HAP-1 (cell line): ENCODE results near the gene AMH.

Source experiments
- DNase-seq, 2 experiments: peaks; one replicate each; pipeline ENCODE4 v3.0.0-alpha.2; 2016 to 2020; ENCODE audit warnings: low spot score in 2 of 2
- H3K27me3 ChIP-seq: fragments of 250-450 bp; sonication (Bioruptor Pico); 2 replicates; pipeline ENCODE4 v1.5.1; 2020; ENCODE audit warnings: low read depth, mild to moderate bottlenecking, moderate library complexity
- H3K36me3 ChIP-seq: fragments of 250-450 bp; sonication (Bioruptor Pico); replicated peaks from 2 replicates; pipeline ENCODE4 v1.5.1; 2020; ENCODE audit warnings: mild to moderate bottlenecking
- H3K4me1 ChIP-seq: fragments of 250-450 bp; sonication (Bioruptor Pico); 2 replicates; pipeline ENCODE4 v1.5.1; 2020; ENCODE audit warnings: mild to moderate bottlenecking
- H3K4me3 ChIP-seq: fragments of 250-450 bp; sonication (Bioruptor Pico); 2 replicates; pipeline ENCODE4 v1.5.1; 2020; ENCODE audit warnings: mild to moderate bottlenecking, moderate library complexity
- H3K9me3 ChIP-seq: fragments of 250-450 bp; sonication (Bioruptor Pico); 2 replicates; pipeline ENCODE4 v1.5.1; 2020; ENCODE audit warnings: mild to moderate bottlenecking, moderate library complexity
- in situ Hi-C: fragments of 300-500 bp; cut with MboI; formaldehyde crosslinking; loops from 3 replicates; pipeline ENCODE4 v1.14.3; 2020; ENCODE audit warnings: low sequenced_read_pairs, inconsistent platforms, mixed read lengths

The AMH gene

GRCh38 chr19:2253106-2254063 is 4.3 kb downstream of the AMH start:
- Histone ChIP-seq H3K27me3 (no peaks in the 10 kb centered on the region), H3K4me3 (no peak overlapping the region), H3K4me1 (no peaks in the 10 kb centered on the region), H3K9me3 (no peaks in the 10 kb centered on the region), H3K36me3 (peaks cover 6% of the 10 kb centered on the region)
- in situ Hi-C loops = no loop called here
- no peak for DNase-seq

GRCh38 chr19:2254064-2254872 is 5.1 kb downstream of the AMH start:
- DNase-seq = no peak
- Histone ChIP-seq H3K36me3 (no peaks in the 10 kb centered on the region), H3K4me1 (no peaks in the 10 kb centered on the region), H3K27me3 (no peaks in the 10 kb centered on the region), H3K9me3 (no peaks in the 10 kb centered on the region), H3K4me3 (no peak overlapping the region)
- in situ Hi-C loops = no loop called here

GRCh38 chr19:2255112-2255845 is 6.2 kb downstream of the AMH start:
- H3K9me3 ChIP-seq = no peaks in the 10 kb centered on the region
- H3K27me3 ChIP-seq = no peaks in the 10 kb centered on the region
- no peaks in the 10 kb centered on the region for H3K36me3 ChIP-seq
- in situ Hi-C loops = no loop called here
- no peak overlapping the region for H3K4me3 ChIP-seq
- no peaks in the 10 kb centered on the region for H3K4me1 ChIP-seq
- no peak for DNase-seq

- Histone ChIP-seq H3K27me3 (no peaks in the 10 kb centered on the region), H3K4me1 (no peaks in the 10 kb centered on the region), H3K36me3 (no peaks in the 10 kb centered on the region), H3K4me3 (no peak within 1 kb of the TSS), H3K9me3 (no peaks in the 10 kb centered on the region)
- DNase-seq = no peak
- in situ Hi-C loops = no loop called here
Observed at GRCh38 chr19:2255982-2256685, 7.0 kb downstream of the AMH start, which contains the start of gene JSRP1. TSS of gene JSRP1 (minus strand) at chr19:2256417. CDS start at chr19:2255314, 1,103 bp downstream.

- H3K27me3 ChIP-seq = no peaks in the 10 kb centered on the region
- no peaks in the 10 kb centered on the region for H3K9me3 ChIP-seq
- DNase-seq = no peak
- no peaks in the 10 kb centered on the region for H3K36me3 ChIP-seq
- H3K4me1 ChIP-seq = no peaks in the 10 kb centered on the region
- in situ Hi-C loops = no loop called here
- no peak overlapping the region for H3K4me3 ChIP-seq
Observed at GRCh38 chr19:2259336-2259735, 10.2 kb downstream of the AMH start.

- no peak for DNase-seq
- Histone ChIP-seq H3K9me3 (no peaks in the 10 kb centered on the region), H3K4me3 (no peak overlapping the region), H3K4me1 (no peaks in the 10 kb centered on the region), H3K36me3 (no peaks in the 10 kb centered on the region), H3K27me3 (no peaks in the 10 kb centered on the region)
- in situ Hi-C loops = no loop called here
Observed at GRCh38 chr19:2260341-2260805, 11.2 kb downstream of the AMH start.

GRCh38 chr19:2261438-2262172 is 12.5 kb downstream of the AMH start:
- Histone ChIP-seq H3K9me3 (no peaks in the 10 kb centered on the region), H3K4me3 (no peak overlapping the region), H3K27me3 (no peaks in the 10 kb centered on the region), H3K4me1 (no peaks in the 10 kb centered on the region), H3K36me3 (no peaks in the 10 kb centered on the region)
- in situ Hi-C loops = no loop called here
- DNase-seq = peak in 1 of 2 experiments; percentile 68

GRCh38 chr19:2266183-2266993 is 17.3 kb downstream of the AMH start:
- Histone ChIP-seq H3K27me3 (no peaks in the 10 kb centered on the region), H3K9me3 (no peaks in the 10 kb centered on the region), H3K36me3 (peaks cover 16% of the 10 kb centered on the region), H3K4me3 (no peak overlapping the region), H3K4me1 (no peaks in the 10 kb centered on the region; the same call in 1 of the 2 replicates)
- no peak for DNase-seq
- in situ Hi-C loops = no loop called here

GRCh38 chr19:2268480-2268830 is 19.3 kb downstream of the AMH start:
- no peak for DNase-seq
- peaks cover 15% of the 10 kb centered on the region for H3K4me1 ChIP-seq
- in situ Hi-C loops = no loop called here
- peaks cover 37% of the 10 kb centered on the region for H3K36me3 ChIP-seq
- H3K4me3 ChIP-seq = peak overlapping the region; percentile 99
- H3K9me3 ChIP-seq = no peaks in the 10 kb centered on the region
- H3K27me3 ChIP-seq = no peaks in the 10 kb centered on the region

GRCh38 chr19:2268861-2269243 is 19.7 kb downstream of the AMH start:
- H3K27me3 ChIP-seq = no peaks in the 10 kb centered on the region
- H3K36me3 ChIP-seq = peaks cover 38% of the 10 kb centered on the region
- H3K9me3 ChIP-seq = no peaks in the 10 kb centered on the region
- no peak for DNase-seq
- H3K4me1 ChIP-seq = peaks cover 15% of the 10 kb centered on the region
- in situ Hi-C loops = no loop called here
- peak overlapping the region; percentile 99 for H3K4me3 ChIP-seq

GRCh38 chr19:2269244-2270156 is 20.4 kb downstream of the AMH start:
- peak; percentile 95 to 98 for DNase-seq
- peak overlapping the region; percentile 99 for H3K4me3 ChIP-seq
- peaks cover 44% of the 10 kb centered on the region for H3K36me3 ChIP-seq
- H3K4me1 ChIP-seq = peaks cover 15% of the 10 kb centered on the region
- in situ Hi-C loops = loop anchor here (5.0 kb wide), 1 partner anchor 32 kb away; the partner anchor contains the start of genes PLEKHJ1 and SF3A2
- H3K27me3 ChIP-seq = no peaks in the 10 kb centered on the region
- no peaks in the 10 kb centered on the region for H3K9me3 ChIP-seq
